Fibroblast of the aortic adventitia (primary cell): ENCODE measurements around the gene KDM2B. TPM values are rescaled to one million over a fixed set of nuclear protein-coding genes. Genes with fewer than 3 reads are reported as not detected.
"Not testable (repeated sequence)": the region's sequence is repeated elsewhere in the genome, so short reads cannot be mapped to it uniquely, and the experiment has no call there.

Experiments used
- DNase-seq: peaks from one replicate; pipeline ENCODE4 v3.0.0-alpha.2; 2010; ENCODE audit warnings: low read depth
- H3K4me3 ChIP-seq: 2 replicates; pipeline ENCODE4 v1.5.1; 2011; ENCODE audit warnings: low read depth, mild to moderate bottlenecking, control low read depth, low read length, moderate library complexity
- total RNA-seq: library from RNA; depleted of rRNA; stranded (reverse); fragments of >200 nt; gene quantifications from 2 replicates; pipeline ENCODE4 v1.2.3, GENCODE V29; 2012; ENCODE audit warnings: low replicate concordance
- TF ChIP-seq, protein P1 (sequence below): IDR thresholded peaks from 2 replicates; pipeline ENCODE4 v1.5.1; 2011; ENCODE audit warnings: mild to moderate bottlenecking, low read length, control low read depth, inconsistent platforms; ENCODE audit not compliant: insufficient read depth

Gene KDM2B
- total RNA-seq, 1 donor = 26.8 TPM

GRCh38 chr12:121397521-121397920 is 183.3 kb downstream of the KDM2B start:
- no peak for DNase-seq
- no peak overlapping the region for H3K4me3 ChIP-seq
- TF ChIP-seq, protein P1, sequence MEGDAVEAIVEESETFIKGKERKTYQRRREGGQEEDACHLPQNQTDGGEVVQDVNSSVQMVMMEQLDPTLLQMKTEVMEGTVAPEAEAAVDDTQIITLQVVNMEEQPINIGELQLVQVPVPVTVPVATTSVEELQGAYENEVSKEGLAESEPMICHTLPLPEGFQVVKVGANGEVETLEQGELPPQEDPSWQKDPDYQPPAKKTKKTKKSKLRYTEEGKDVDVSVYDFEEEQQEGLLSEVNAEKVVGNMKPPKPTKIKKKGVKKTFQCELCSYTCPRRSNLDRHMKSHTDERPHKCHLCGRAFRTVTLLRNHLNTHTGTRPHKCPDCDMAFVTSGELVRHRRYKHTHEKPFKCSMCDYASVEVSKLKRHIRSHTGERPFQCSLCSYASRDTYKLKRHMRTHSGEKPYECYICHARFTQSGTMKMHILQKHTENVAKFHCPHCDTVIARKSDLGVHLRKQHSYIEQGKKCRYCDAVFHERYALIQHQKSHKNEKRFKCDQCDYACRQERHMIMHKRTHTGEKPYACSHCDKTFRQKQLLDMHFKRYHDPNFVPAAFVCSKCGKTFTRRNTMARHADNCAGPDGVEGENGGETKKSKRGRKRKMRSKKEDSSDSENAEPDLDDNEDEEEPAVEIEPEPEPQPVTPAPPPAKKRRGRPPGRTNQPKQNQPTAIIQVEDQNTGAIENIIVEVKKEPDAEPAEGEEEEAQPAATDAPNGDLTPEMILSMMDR = no peak

GRCh38 chr12:121392325-121392716 is 188.5 kb downstream of the KDM2B start:
- DNase-seq = no peak
- no peak overlapping the region for H3K4me3 ChIP-seq
- TF ChIP-seq, protein P1 = no peak

- H3K4me3 ChIP-seq = no peak overlapping the region
- DNase-seq = peak; percentile 66
- TF ChIP-seq, protein P1 = no peak
Observed at GRCh38 chr12:121391619-121392324, 189.1 kb downstream of the KDM2B start.

DNA sequence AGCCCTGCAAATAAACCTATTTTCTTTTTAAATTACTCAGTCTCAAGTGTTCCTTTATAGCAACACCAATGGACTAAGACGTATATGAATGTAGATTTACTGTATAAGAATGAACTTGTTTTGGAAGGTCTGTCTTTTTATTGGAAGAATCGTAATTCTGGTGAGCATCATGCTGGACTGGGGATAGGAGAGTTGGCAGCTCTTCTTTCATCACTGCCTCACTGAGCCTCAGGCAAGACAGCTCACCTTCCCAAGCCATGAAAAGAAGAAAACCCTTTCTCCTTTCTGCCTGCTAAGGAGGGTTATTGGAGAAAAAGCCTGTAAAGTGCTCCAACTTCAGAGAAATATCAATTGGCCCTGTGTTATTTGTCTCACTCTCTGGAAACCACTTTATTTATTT is 190.0 kb downstream of the KDM2B start:
- no peak overlapping the region for H3K4me3 ChIP-seq
- no peak for DNase-seq
- TF ChIP-seq, protein P1 = no peak

DNA sequence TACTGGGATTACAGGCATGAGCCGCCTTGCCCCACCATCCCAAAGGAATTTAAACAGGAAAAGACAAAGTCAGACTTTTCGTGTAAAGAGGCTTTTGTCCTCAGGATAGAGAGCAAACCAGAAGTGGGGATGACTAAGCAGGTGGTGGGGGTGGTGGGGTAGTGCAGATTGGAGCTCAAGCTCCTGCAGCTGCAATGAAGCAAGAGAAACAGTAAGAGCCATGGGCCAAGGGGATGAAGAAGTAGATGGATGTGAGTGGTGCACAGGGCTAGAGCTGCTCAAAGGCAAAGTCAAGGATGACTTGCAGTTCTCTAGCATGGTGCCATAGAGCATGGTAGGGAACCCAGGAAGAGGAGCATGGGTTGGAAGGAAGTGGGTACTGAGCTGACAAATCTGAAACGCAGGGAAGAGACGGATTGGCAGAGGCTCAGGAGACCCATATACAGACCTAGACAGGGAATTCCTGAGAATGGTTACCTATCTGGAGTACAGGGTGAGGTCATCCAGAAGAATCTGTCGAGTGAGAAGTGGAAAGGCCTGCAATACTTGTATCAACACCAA is 192.3 kb downstream of the KDM2B start:
- DNase-seq = peak; percentile 65
- TF ChIP-seq, protein P1 = no peak
- no peak overlapping the region for H3K4me3 ChIP-seq

DNA sequence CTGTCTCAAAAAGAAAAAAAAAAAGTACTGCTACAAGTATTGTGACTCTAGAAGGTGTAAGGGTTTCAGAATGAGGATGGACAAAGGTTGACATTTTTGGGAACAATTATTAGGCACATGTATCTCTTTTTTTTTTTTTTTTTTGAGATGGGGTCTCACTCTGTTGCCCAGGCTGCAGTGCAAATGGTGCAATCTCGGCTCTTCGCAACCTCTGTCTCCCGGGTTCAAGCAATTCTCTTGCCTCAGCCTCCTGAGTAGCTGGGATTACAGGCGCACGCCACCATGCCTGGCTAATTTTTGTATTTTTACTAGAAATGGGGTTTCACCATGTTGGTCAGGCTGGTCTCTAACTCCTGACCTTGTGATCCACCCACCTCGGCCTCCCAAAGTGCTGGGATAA is 195.9 kb downstream of the KDM2B start:
- H3K4me3 ChIP-seq, DNase-seq: not testable (repeated sequence)

DNA sequence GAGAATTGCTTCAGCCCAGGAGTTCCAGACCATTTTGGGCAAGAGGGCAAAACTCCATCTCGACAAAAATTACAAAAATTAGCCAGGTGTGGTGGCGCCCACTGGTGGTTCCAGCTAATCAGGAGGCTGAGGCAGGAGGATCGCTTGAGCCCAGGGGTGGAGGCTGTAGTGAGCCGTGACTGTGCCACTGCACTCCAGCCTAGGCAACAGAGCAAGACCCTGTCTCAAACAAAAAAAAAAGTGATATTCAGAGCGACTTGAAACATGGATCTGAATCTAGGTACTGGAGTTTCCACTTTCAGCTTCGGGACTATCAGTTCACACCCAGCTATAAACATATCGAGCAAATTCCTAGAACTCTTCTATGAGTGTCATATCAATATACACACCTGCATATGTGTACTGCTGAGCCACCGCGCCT is 197.2 kb downstream of the KDM2B start:
- H3K4me3 ChIP-seq = no peak overlapping the region
- TF ChIP-seq, protein P1 = no peak
- no peak for DNase-seq
